Muscle layer of duodenum (tissue), 2 donors: ENCODE data around the gene PLCH1.

Experiments
- H3K27ac ChIP-seq: one replicate; pipeline ENCODE4 v1.7.0; 2013; ENCODE audit warnings: mild to moderate bottlenecking, low read length
- H3K27me3 ChIP-seq: one replicate; pipeline ENCODE4 v1.7.0; 2013; ENCODE audit warnings: low read depth, mild to moderate bottlenecking, control low read depth, low read length
- H3K36me3 ChIP-seq, 2 donors: one replicate each; pipeline ENCODE4 v1.7.0; 2013; ENCODE audit warnings: low read length in 2 of 2, control low read depth in 1 of 2, mild to moderate bottlenecking in 1 of 2; ENCODE audit not compliant: insufficient read depth in 2 of 2, control insufficient read depth in 1 of 2
- H3K4me1 ChIP-seq, 2 donors: one replicate each; pipeline ENCODE4 v1.7.0; 2013; ENCODE audit warnings: low read length in 2 of 2, mild to moderate bottlenecking in 2 of 2, control low read depth in 1 of 2, moderate library complexity in 1 of 2; ENCODE audit not compliant: insufficient read depth in 2 of 2, control insufficient read depth in 1 of 2
- H3K4me3 ChIP-seq, 2 donors: one replicate each; pipeline ENCODE4 v1.7.0; 2013; ENCODE audit warnings: low read length in 2 of 2, low read depth in 1 of 2, mild to moderate bottlenecking in 1 of 2
- H3K9me3 ChIP-seq, 2 donors: one replicate each; pipeline ENCODE4 v1.7.0; 2013; ENCODE audit warnings: low read length in 2 of 2, control low read depth in 1 of 2, mild to moderate bottlenecking in 1 of 2; ENCODE audit not compliant: control insufficient read depth in 1 of 2
- donor health status: healthy.

PLCH1 gene

GRCh38 chr3:155744626-155745324, at the start of gene PLCH1:
Gene PLCH1 (minus strand): TSS chr3:155745071. CDS start chr3:155704224, 40,847 bp downstream.
- no peaks in the 10 kb centered on the region for H3K36me3 ChIP-seq
- H3K4me1 ChIP-seq, result no peaks in the 10 kb centered on the region
- no peaks in the 10 kb centered on the region for H3K9me3 ChIP-seq
- no peaks in the 10 kb centered on the region for H3K27me3 ChIP-seq
- H3K27ac ChIP-seq, result peak within 1 kb of the TSS; percentile 67
- H3K4me3 ChIP-seq, result peak within 1 kb of the TSS; percentile 70 to 81

- no peaks in the 10 kb centered on the region for H3K4me1 ChIP-seq
- H3K36me3 ChIP-seq, result peaks cover 0 to 27% of the 10 kb centered on the region in 2 donors
- H3K27me3 ChIP-seq, result no peaks in the 10 kb centered on the region
- no peak overlapping the region for H3K4me3 ChIP-seq
- H3K27ac ChIP-seq, result no peak overlapping the region
- H3K9me3 ChIP-seq, result no peaks in the 10 kb centered on the region
Observed at GRCh38 chr3:155792532-155792931, 47.7 kb upstream of the PLCH1 start.

- Histone ChIP-seq H3K4me3 (no peak overlapping the region), H3K4me1 (no peaks in the 10 kb centered on the region), H3K27me3 (no peaks in the 10 kb centered on the region), H3K27ac (no peak overlapping the region), H3K9me3 (no peaks in the 10 kb centered on the region), H3K36me3 (peaks cover 0 to 21% of the 10 kb centered on the region in 2 donors)
Observed at GRCh38 chr3:155791190-155791589, 46.3 kb upstream of the PLCH1 start.

- Histone ChIP-seq H3K4me3 (no peak overlapping the region), H3K9me3 (no peaks in the 10 kb centered on the region), H3K27ac (no peak overlapping the region), H3K27me3 (no peaks in the 10 kb centered on the region), H3K36me3 (peaks cover 0 to 21% of the 10 kb centered on the region in 2 donors), H3K4me1 (no peaks in the 10 kb centered on the region)
Observed at GRCh38 chr3:155790272-155790925, 45.5 kb upstream of the PLCH1 start.

- Histone ChIP-seq H3K4me3 (no peak overlapping the region), H3K27ac (no peak overlapping the region), H3K36me3 (peaks cover under 1 to 7% of the 10 kb centered on the region in 2 donors), H3K4me1 (no peaks in the 10 kb centered on the region), H3K27me3 (no peaks in the 10 kb centered on the region), H3K9me3 (peaks cover 4 to 11% of the 10 kb centered on the region in 2 donors)
Observed at GRCh38 chr3:155785662-155786295, 40.9 kb upstream of the PLCH1 start.

- H3K27me3 ChIP-seq, result no peaks in the 10 kb centered on the region
- peaks cover 4 to 11% of the 10 kb centered on the region in 2 donors for H3K9me3 ChIP-seq
- H3K4me3 ChIP-seq, result no peak overlapping the region
- H3K4me1 ChIP-seq, result no peaks in the 10 kb centered on the region
- H3K27ac ChIP-seq, result no peak overlapping the region
- H3K36me3 ChIP-seq, result peaks cover 4 to 7% of the 10 kb centered on the region in 2 donors
Observed at GRCh38 chr3:155782390-155782953, 37.6 kb upstream of the PLCH1 start.

GRCh38 chr3:155780291-155780690, 35.4 kb upstream of the PLCH1 start:
- Histone ChIP-seq H3K27me3 (no peaks in the 10 kb centered on the region), H3K4me1 (no peaks in the 10 kb centered on the region), H3K4me3 (no peak overlapping the region), H3K9me3 (peaks cover 4 to 11% of the 10 kb centered on the region in 2 donors), H3K27ac (no peak overlapping the region), H3K36me3 (peaks cover 4 to 7% of the 10 kb centered on the region in 2 donors)

GRCh38 chr3:155778462-155778861, 33.6 kb upstream of the PLCH1 start:
- H3K9me3 ChIP-seq, result peaks cover 4 to 11% of the 10 kb centered on the region in 2 donors
- H3K4me1 ChIP-seq, result peaks cover 0 to 2% of the 10 kb centered on the region in 2 donors
- H3K4me3 ChIP-seq, result no peak overlapping the region
- H3K27ac ChIP-seq, result no peak overlapping the region
- H3K36me3 ChIP-seq, result peaks cover 4 to 7% of the 10 kb centered on the region in 2 donors
- H3K27me3 ChIP-seq, result no peaks in the 10 kb centered on the region

- Histone ChIP-seq H3K27me3 (no peaks in the 10 kb centered on the region), H3K4me3 (no peak overlapping the region), H3K9me3 (no peaks in the 10 kb centered on the region), H3K36me3 (no peaks in the 10 kb centered on the region), H3K4me1 (peaks cover 0 to 14% of the 10 kb centered on the region in 2 donors), H3K27ac (no peak overlapping the region)
Observed at GRCh38 chr3:155772801-155773200, 27.9 kb upstream of the PLCH1 start.

- H3K4me3 ChIP-seq, result no peak overlapping the region
- no peaks in the 10 kb centered on the region for H3K27me3 ChIP-seq
- H3K9me3 ChIP-seq, result no peaks in the 10 kb centered on the region
- H3K27ac ChIP-seq, result no peak overlapping the region
- H3K4me1 ChIP-seq, result peaks cover 0 to 14% of the 10 kb centered on the region in 2 donors
- H3K36me3 ChIP-seq, result no peaks in the 10 kb centered on the region
Observed at GRCh38 chr3:155771126-155771525, 26.3 kb upstream of the PLCH1 start.

GRCh38 chr3:155766206-155766605, 21.3 kb upstream of the PLCH1 start:
- H3K9me3 ChIP-seq, result no peaks in the 10 kb centered on the region
- no peaks in the 10 kb centered on the region for H3K27me3 ChIP-seq
- peaks cover 0 to 7% of the 10 kb centered on the region in 2 donors for H3K36me3 ChIP-seq
- no peaks in the 10 kb centered on the region for H3K4me1 ChIP-seq
- no peak overlapping the region for H3K4me3 ChIP-seq
- H3K27ac ChIP-seq, result no peak overlapping the region
